Neural progenitor cell (in vitro differentiated cells): ENCODE results near the gene CASP10.

ENCODE experiments used
- CTCF ChIP-seq: fragments of 200-600 bp; sonication (generic); IDR thresholded peaks from 2 replicates; pipeline ENCODE4 v1.5.1; 2017; ENCODE audit warnings: antibody characterized with exemption, mild to moderate bottlenecking
- EZH2 ChIP-seq: fragments of 200-600 bp; sonication (generic); IDR thresholded peaks from 2 replicates; pipeline ENCODE4 v1.6.1; 2017; ENCODE audit warnings: antibody characterized with exemption, mild to moderate bottlenecking, moderate library complexity

GRCh38 chr2:201186982-201187381 lies 4.0 kb downstream of the CASP10 start:
- TF ChIP-seq CTCF (no peak), EZH2 (no peak)
